Trophoblast cell (in vitro differentiated cells and primary cell): ENCODE data around the gene CDK18.

Experiments
- DNase-seq, 2 donors: peaks; one replicate each; pipeline ENCODE4 v3.0.0-alpha.2; 2016
- H2AFZ ChIP-seq: 2 replicates; pipeline ENCODE4 v1.6.1; 2013; ENCODE audit warnings: low read length, moderate library complexity, mild to moderate bottlenecking; ENCODE audit not compliant: insufficient read depth, poor library complexity
- H2AK5ac ChIP-seq: 2 replicates; pipeline ENCODE4 v1.6.1; 2013; ENCODE audit warnings: mild to moderate bottlenecking, low read length
- H2BK120ac ChIP-seq: 2 replicates; pipeline ENCODE4 v1.6.1; 2013; ENCODE audit warnings: low read length, mild to moderate bottlenecking, moderate library complexity; ENCODE audit not compliant: insufficient read depth, poor library complexity
- H2BK12ac ChIP-seq: 2 replicates; pipeline ENCODE4 v1.6.1; 2013; ENCODE audit warnings: mild to moderate bottlenecking, low read length, moderate library complexity
- H2BK5ac ChIP-seq: 2 replicates; pipeline ENCODE4 v1.6.1; 2013; ENCODE audit warnings: low read length, low read depth, moderate library complexity, mild to moderate bottlenecking; ENCODE audit not compliant: poor library complexity
- H3K14ac ChIP-seq: 2 replicates; pipeline ENCODE4 v1.6.1; 2013; ENCODE audit warnings: mild to moderate bottlenecking, low read length
- H3K18ac ChIP-seq: 2 replicates; pipeline ENCODE4 v1.6.1; 2013; ENCODE audit warnings: mild to moderate bottlenecking, low read length
- H3K23ac ChIP-seq: 2 replicates; pipeline ENCODE4 v1.6.1; 2013; ENCODE audit warnings: low read length
- H3K27ac ChIP-seq: 2 replicates; pipeline ENCODE4 v1.5.1; 2013; ENCODE audit warnings: low read depth, mild to moderate bottlenecking, inconsistent platforms, low read length, moderate library complexity
- H3K27me3 ChIP-seq: 2 replicates; pipeline ENCODE4 v1.6.1; 2013; ENCODE audit warnings: inconsistent platforms, mild to moderate bottlenecking, low read length, moderate library complexity; ENCODE audit not compliant: insufficient read depth
- H3K36me3 ChIP-seq, 2 experiments: 1 replicate in 1 of 2; 2 replicates in 1 of 2; pipeline ENCODE4 v1.6.1; 2013; ENCODE audit warnings: low read length in 2 of 2, mild to moderate bottlenecking in 2 of 2, moderate library complexity in 1 of 2; ENCODE audit not compliant: insufficient read depth in 2 of 2, control insufficient read depth in 1 of 2
- H3K4ac ChIP-seq: 2 replicates; pipeline ENCODE4 v1.6.1; 2013; ENCODE audit warnings: low read depth, mild to moderate bottlenecking, low read length, moderate library complexity
- H3K4me1 ChIP-seq, 2 experiments: 1 replicate in 1 of 2; 2 replicates in 1 of 2; pipeline ENCODE4 v1.6.1; 2013; ENCODE audit warnings: low read length in 2 of 2, mild to moderate bottlenecking in 2 of 2, moderate library complexity in 1 of 2; ENCODE audit not compliant: insufficient read depth in 2 of 2, control insufficient read depth in 1 of 2
- H3K4me2 ChIP-seq: 2 replicates; pipeline ENCODE4 v1.6.1; 2013; ENCODE audit warnings: inconsistent platforms, mild to moderate bottlenecking, low read length, moderate library complexity
- H3K4me3 ChIP-seq: 2 replicates; pipeline ENCODE4 v1.5.1; 2013; ENCODE audit warnings: mild to moderate bottlenecking, low read depth, low read length, inconsistent platforms
- H3K79me1 ChIP-seq: one replicate; pipeline ENCODE4 v1.6.1; 2013; ENCODE audit warnings: low read length
- H3K79me2 ChIP-seq: 2 replicates; pipeline ENCODE4 v1.6.1; 2013; ENCODE audit warnings: low read length, mild to moderate bottlenecking; ENCODE audit not compliant: control insufficient read depth, insufficient read depth, poor library complexity
- H3K9ac ChIP-seq: 2 replicates; pipeline ENCODE4 v1.6.1; 2013; ENCODE audit warnings: mild to moderate bottlenecking, low read length
- H3K9me3 ChIP-seq: 2 replicates; pipeline ENCODE4 v1.6.1; 2013; ENCODE audit warnings: low read depth, mild to moderate bottlenecking, control low read depth, inconsistent platforms, low read length; ENCODE audit not compliant: insufficient read depth
- H4K12ac ChIP-seq: 2 replicates; pipeline ENCODE4 v1.6.1; 2013; ENCODE audit warnings: low read depth, mild to moderate bottlenecking, low read length, moderate library complexity
- H4K8ac ChIP-seq: 2 replicates; pipeline ENCODE4 v1.6.1; 2013; ENCODE audit warnings: low read depth, mild to moderate bottlenecking, low read length, moderate library complexity
- H4K91ac ChIP-seq: one replicate; pipeline ENCODE4 v1.6.1; 2013; ENCODE audit warnings: low read depth, mild to moderate bottlenecking, low read length, moderate library complexity
- WGBS: extraction: QIAGEN DNeasy Blood & Tissue Kit; methylation state at CpG from one replicate; pipeline ENCODE4 v1.1.7; 2013; ENCODE audit warnings: missing lambda C conversion rate; ENCODE audit not compliant: insufficient read length, insufficient coverage; ENCODE audit errors: extremely low coverage; 5-methylcytosine and 5-hydroxymethylcytosine counted together

The CDK18 gene

GRCh38 chr1:205571747-205572146 is 67.3 kb downstream of the CDK18 start:
- H3K27me3 ChIP-seq, result peaks cover 32% of the 10 kb centered on the region
- no peak overlapping the region for H3K4me3 ChIP-seq
- no peak overlapping the region for H2BK12ac ChIP-seq
- no peak for DNase-seq
- no peak overlapping the region for H3K23ac ChIP-seq
- no peak overlapping the region for H3K18ac ChIP-seq
- H3K14ac ChIP-seq, result no peak overlapping the region
- H2AK5ac ChIP-seq, result no peak overlapping the region
- H4K12ac ChIP-seq, result no peak overlapping the region
- no peak overlapping the region for H3K9ac ChIP-seq
- H3K4me1 ChIP-seq, result peaks cover 0 to 3% of the 10 kb centered on the region in 2 experiments
- H3K4ac ChIP-seq, result no peak overlapping the region
- H2BK120ac ChIP-seq, result no peak overlapping the region
- no peak overlapping the region for H4K8ac ChIP-seq
- no peaks in the 10 kb centered on the region for H3K36me3 ChIP-seq
- no peak overlapping the region for H2AFZ ChIP-seq
- H4K91ac ChIP-seq, result no peak overlapping the region
- no peaks in the 10 kb centered on the region for H3K79me1 ChIP-seq
- no peak overlapping the region for H3K27ac ChIP-seq
- no peaks in the 10 kb centered on the region for H3K79me2 ChIP-seq
- H2BK5ac ChIP-seq, result no peak overlapping the region
- H3K4me2 ChIP-seq, result no peak overlapping the region
- no peaks in the 10 kb centered on the region for H3K9me3 ChIP-seq
- WGBS, result no CpG with 5 or more reads among the region's 4 CpGs

- WGBS, result no CpG with 5 or more reads among the region's 1 CpG
- H4K91ac ChIP-seq, result no peak overlapping the region
- H4K12ac ChIP-seq, result no peak overlapping the region
Measured at GRCh38 chr1:205572421-205572820, 68.0 kb downstream of the CDK18 start.

GRCh38 chr1:205575294-205575885 is 70.9 kb downstream of the CDK18 start:
- Histone ChIP-seq H4K8ac (no peak overlapping the region), H3K36me3 (no peaks in the 10 kb centered on the region), H3K4me1 (peaks cover 0 to 1% of the 10 kb centered on the region in 2 experiments), H2BK5ac (no peak overlapping the region), H4K12ac (no peak overlapping the region), H3K27me3 (peaks cover 6% of the 10 kb centered on the region), H3K18ac (no peak overlapping the region), H3K9ac (no peak overlapping the region), H3K27ac (no peak overlapping the region), H3K9me3 (no peaks in the 10 kb centered on the region), H3K4me3 (no peak overlapping the region), H2AFZ (no peak overlapping the region), H2AK5ac (no peak overlapping the region), H3K4ac (no peak overlapping the region), H3K14ac (no peak overlapping the region), H2BK120ac (no peak overlapping the region), H3K23ac (no peak overlapping the region), H3K79me1 (no peaks in the 10 kb centered on the region), H2BK12ac (no peak overlapping the region), H3K79me2 (no peaks in the 10 kb centered on the region), H4K91ac (no peak overlapping the region), H3K4me2 (no peak overlapping the region)
- no peak for DNase-seq
- WGBS, result no CpG with 5 or more reads among the region's 1 CpG

More at GRCh38 chr1:205572421-205572820, 68.0 kb downstream of the CDK18 start:
- Histone ChIP-seq H4K8ac (no peak overlapping the region), H3K4me2 (no peak overlapping the region), H3K9me3 (no peaks in the 10 kb centered on the region), H3K79me2 (no peaks in the 10 kb centered on the region), H3K27me3 (peaks cover 32% of the 10 kb centered on the region), H2AK5ac (no peak overlapping the region), H3K36me3 (no peaks in the 10 kb centered on the region), H3K27ac (no peak overlapping the region), H3K4me1 (peaks cover 0 to 3% of the 10 kb centered on the region in 2 experiments), H3K79me1 (no peaks in the 10 kb centered on the region), H3K4me3 (no peak overlapping the region), H2BK12ac (no peak overlapping the region), H3K14ac (no peak overlapping the region), H2BK5ac (no peak overlapping the region), H3K4ac (no peak overlapping the region), H2BK120ac (no peak overlapping the region), H3K18ac (no peak overlapping the region), H2AFZ (no peak overlapping the region), H3K9ac (no peak overlapping the region), H3K23ac (no peak overlapping the region)
- DNase-seq, result no peak

GRCh38 chr1:205576011-205576410 is 71.5 kb downstream of the CDK18 start:
- peaks cover 3% of the 10 kb centered on the region for H3K9me3 ChIP-seq
- no peak overlapping the region for H2BK120ac ChIP-seq
- H3K4me1 ChIP-seq, result peaks cover 0 to 1% of the 10 kb centered on the region in 2 experiments
- no peak overlapping the region for H3K14ac ChIP-seq
- DNase-seq, result no peak
- no peak overlapping the region for H2AK5ac ChIP-seq
- H3K36me3 ChIP-seq, result no peaks in the 10 kb centered on the region
- H3K27me3 ChIP-seq, result peaks cover 6% of the 10 kb centered on the region
- H2BK12ac ChIP-seq, result no peak overlapping the region
- H3K79me2 ChIP-seq, result no peaks in the 10 kb centered on the region
- H3K79me1 ChIP-seq, result no peaks in the 10 kb centered on the region
- H4K8ac ChIP-seq, result no peak overlapping the region
- no CpG with 5 or more reads among the region's 3 CpGs for WGBS
- H2AFZ ChIP-seq, result no peak overlapping the region
- no peak overlapping the region for H3K9ac ChIP-seq
- H4K12ac ChIP-seq, result no peak overlapping the region
- H3K4ac ChIP-seq, result no peak overlapping the region
- no peak overlapping the region for H4K91ac ChIP-seq
- H3K4me3 ChIP-seq, result no peak overlapping the region
- H3K27ac ChIP-seq, result no peak overlapping the region
- H3K23ac ChIP-seq, result no peak overlapping the region
- no peak overlapping the region for H2BK5ac ChIP-seq
- H3K4me2 ChIP-seq, result no peak overlapping the region
- H3K18ac ChIP-seq, result no peak overlapping the region
